Activated CD4-positive, alpha-beta memory T cell treated with anti-CD3 and anti-CD28 coated beads for 36 hours (primary cell): ENCODE data around the gene SULT1E1. TPM values are rescaled to one million over a fixed set of nuclear protein-coding genes. Genes with fewer than 3 reads are reported as not detected.

ENCODE experiments used
- CTCF ChIA-PET: fragments of 350-600 bp; sonication (Branson Sonifier 250); formaldehyde crosslinking; loops from one replicate; lab custom pipeline; 2021; ENCODE audit warnings: antibody characterized with exemption, inconsistent platforms; lab: Charles Lee
- POLR2A ChIA-PET: fragments of 350-600 bp; sonication (Branson Sonifier 250); formaldehyde crosslinking; loops from one replicate; lab custom pipeline; 2021; ENCODE audit warnings: antibody characterized with exemption; lab: Charles Lee
- DNase-seq: peaks from one replicate; pipeline ENCODE4 v3.0.0-alpha.2; 2020
- H3K27ac Mint-ChIP-seq: one replicate; pipeline ENCODE4 v1.8.0; 2021; ENCODE audit warnings: mixed read lengths
- H3K27me3 Mint-ChIP-seq: one replicate; pipeline ENCODE4 v1.8.0; 2021; ENCODE audit warnings: mixed read lengths
- H3K36me3 Mint-ChIP-seq: one replicate; pipeline ENCODE4 v1.8.0; 2021; ENCODE audit warnings: mixed read lengths
- H3K4me1 Mint-ChIP-seq: one replicate; pipeline ENCODE4 v1.8.0; 2021; ENCODE audit warnings: low read depth, mixed read lengths
- H3K4me3 Mint-ChIP-seq: one replicate; pipeline ENCODE4 v1.8.0; 2021; ENCODE audit warnings: mild to moderate bottlenecking, mixed read lengths
- H3K9me3 Mint-ChIP-seq: one replicate; pipeline ENCODE4 v1.8.0; 2021; ENCODE audit warnings: mixed read lengths
- intact Hi-C: fragments of 100-400 bp; cut with micrococcal nuclease; formaldehyde crosslinking; loops from one replicate; pipeline ENCODE4 v1.15.1; 2023
- total RNA-seq, 2 experiments: library from RNA; stranded (reverse); gene quantifications; one replicate each; pipeline ENCODE4 v1.2.3, GENCODE V29; 2021

The SULT1E1 gene, protein sequence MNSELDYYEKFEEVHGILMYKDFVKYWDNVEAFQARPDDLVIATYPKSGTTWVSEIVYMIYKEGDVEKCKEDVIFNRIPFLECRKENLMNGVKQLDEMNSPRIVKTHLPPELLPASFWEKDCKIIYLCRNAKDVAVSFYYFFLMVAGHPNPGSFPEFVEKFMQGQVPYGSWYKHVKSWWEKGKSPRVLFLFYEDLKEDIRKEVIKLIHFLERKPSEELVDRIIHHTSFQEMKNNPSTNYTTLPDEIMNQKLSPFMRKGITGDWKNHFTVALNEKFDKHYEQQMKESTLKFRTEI
- total RNA-seq: not detected

DNA sequence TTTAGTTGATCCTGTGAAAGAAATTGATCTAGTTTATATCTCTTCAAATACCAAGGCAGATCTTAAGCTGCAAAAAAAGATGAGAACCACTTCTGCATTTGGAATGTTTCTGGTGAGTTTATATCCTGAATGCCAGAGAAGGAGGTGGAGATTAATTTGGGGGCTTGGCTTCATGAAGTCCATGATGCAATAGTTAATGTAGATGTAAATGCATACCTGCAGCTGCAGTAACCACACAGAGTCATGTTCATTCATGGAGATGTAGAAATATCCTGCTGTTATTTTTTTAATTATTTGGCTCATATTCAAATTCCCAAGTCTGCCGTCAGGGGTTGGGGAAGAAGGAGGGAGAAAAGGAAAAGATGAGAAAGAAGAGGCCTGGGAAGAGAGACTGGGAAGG lies at the start of gene SULT1E1:
Gene SULT1E1, minus strand, starts transcription at position 94 of the 400 bp plus-strand sequence. CDS start 2,501 bp downstream, outside the sequence.
- intact Hi-C loops: no loop called here
- Mint-ChIP-seq H3K4me1 (no peaks in the 10 kb centered on the region), H3K4me3 (no peak within 1 kb of the TSS), H3K9me3 (no peaks in the 10 kb centered on the region), H3K27ac (no peak within 1 kb of the TSS), H3K27me3 (no peaks in the 10 kb centered on the region), H3K36me3 (no peaks in the 10 kb centered on the region)
- ChIA-PET POLR2A (no interaction called here), CTCF (no interaction called here)
- no peak for DNase-seq

DNA sequence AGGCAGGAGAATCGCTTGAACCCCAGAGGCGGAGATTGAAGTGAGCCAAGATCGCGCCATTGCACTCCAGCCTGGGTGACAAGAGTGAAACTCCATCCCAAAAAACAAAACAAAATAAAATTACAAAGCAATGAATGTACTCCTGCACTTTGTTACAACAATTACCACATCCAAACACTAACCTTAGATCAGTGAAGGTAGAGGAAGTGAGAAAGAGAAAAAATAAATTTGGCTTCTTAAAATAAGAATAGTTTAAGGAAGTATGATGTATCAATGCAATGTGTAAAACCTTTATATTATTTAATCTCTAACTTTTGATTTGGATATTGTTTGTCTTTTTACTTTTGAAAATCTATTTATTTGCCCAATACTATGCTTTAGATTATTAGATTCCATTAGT lies 49.2 kb upstream of the SULT1E1 start:
- no peak overlapping the region for H3K27ac Mint-ChIP-seq
- intact Hi-C loops: no loop called here
- no peaks in the 10 kb centered on the region for H3K27me3 Mint-ChIP-seq
- DNase-seq: no peak
- CTCF ChIA-PET: no interaction called here
- H3K4me1 Mint-ChIP-seq: no peaks in the 10 kb centered on the region
- H3K4me3 Mint-ChIP-seq: no peak overlapping the region
- no peaks in the 10 kb centered on the region for H3K9me3 Mint-ChIP-seq
- no peaks in the 10 kb centered on the region for H3K36me3 Mint-ChIP-seq
- POLR2A ChIA-PET: no interaction called here

DNA sequence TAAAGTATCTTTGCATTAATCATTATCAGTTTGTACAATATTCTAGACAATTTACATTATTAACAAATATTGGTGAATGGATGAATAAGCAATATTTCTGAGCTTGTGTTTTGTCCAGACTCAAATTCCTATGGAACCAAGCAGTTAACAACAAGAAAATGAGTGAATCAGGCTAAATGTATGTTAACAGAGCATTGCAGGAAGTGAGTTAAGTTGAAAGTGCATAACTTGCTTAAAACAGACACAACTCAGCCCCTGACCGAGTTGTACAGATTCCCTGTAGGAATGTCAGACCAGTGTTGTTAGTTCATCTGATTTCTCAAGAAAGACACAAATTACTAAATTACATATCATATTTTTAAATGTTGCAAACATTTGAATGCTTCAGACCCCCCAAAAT lies 47.2 kb upstream of the SULT1E1 start:
- no peak overlapping the region for H3K27ac Mint-ChIP-seq
- ChIA-PET POLR2A (no interaction called here), CTCF (no interaction called here)
- no peaks in the 10 kb centered on the region for H3K9me3 Mint-ChIP-seq
- intact Hi-C loops: no loop called here
- no peak overlapping the region for H3K4me3 Mint-ChIP-seq
- H3K4me1 Mint-ChIP-seq: no peaks in the 10 kb centered on the region
- DNase-seq: no peak
- no peaks in the 10 kb centered on the region for H3K36me3 Mint-ChIP-seq
- H3K27me3 Mint-ChIP-seq: no peaks in the 10 kb centered on the region

DNA sequence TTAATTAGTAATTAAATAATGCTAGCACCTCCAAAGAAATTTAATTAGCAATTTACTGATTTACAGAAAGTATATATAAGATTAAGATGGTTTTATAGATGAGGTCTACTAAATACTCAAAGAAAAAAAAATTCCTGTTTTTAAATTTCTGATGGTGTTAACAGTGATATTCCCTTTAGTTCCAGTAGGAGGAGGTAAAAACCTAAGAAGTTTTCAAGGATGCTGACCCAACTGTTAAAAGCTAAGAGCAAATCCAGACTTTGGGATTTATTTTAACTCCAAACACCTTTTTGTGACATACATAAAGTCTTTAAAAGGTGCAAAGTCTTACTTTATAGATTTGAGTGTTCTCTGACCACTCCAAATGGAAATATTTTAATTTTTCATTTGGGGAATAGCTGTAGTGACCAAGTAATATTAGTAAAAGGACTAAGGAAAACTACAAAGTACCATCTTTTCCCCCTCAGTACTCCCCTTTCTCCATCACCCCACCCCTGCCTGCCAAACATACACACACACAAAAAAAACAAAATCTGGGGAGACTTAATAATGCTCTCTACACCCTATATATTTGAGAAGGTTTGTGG lies 36.7 kb upstream of the SULT1E1 start:
- intact Hi-C loops: loop anchor here (5.0 kb wide), 1 partner anchor 286 kb away; no protein-coding TSS in a partner anchor
- ChIA-PET POLR2A (no interaction called here), CTCF (no interaction called here)
- no peak overlapping the region for H3K27ac Mint-ChIP-seq
- H3K4me3 Mint-ChIP-seq: no peak overlapping the region
- H3K27me3 Mint-ChIP-seq: peaks cover 5% of the 10 kb centered on the region
- H3K9me3 Mint-ChIP-seq: no peaks in the 10 kb centered on the region
- H3K36me3 Mint-ChIP-seq: no peaks in the 10 kb centered on the region
- no peak for DNase-seq
- H3K4me1 Mint-ChIP-seq: no peaks in the 10 kb centered on the region

DNA sequence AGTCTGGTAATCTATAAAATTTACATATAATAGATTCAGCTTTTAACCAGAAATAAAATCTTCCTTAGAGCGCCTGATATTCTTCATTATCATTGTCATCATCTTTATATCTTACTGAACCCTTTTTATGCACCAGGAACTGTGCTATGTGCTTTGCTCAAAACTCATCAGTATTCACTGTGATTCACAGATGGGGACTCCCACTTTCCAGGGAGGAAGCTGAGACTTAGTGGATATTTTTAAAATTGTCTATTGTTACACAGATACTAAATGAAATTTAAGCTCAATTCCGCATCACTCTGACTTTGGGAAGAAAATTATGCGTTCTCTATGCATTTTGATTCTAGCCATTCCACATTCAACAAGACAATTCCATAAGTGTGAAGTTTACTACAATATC lies 34.8 kb upstream of the SULT1E1 start:
- no peak overlapping the region for H3K4me3 Mint-ChIP-seq
- CTCF ChIA-PET: no interaction called here
- intact Hi-C loops: loop anchor here (5.0 kb wide), 1 partner anchor 288 kb away; no protein-coding TSS in a partner anchor
- H3K27me3 Mint-ChIP-seq: peaks cover 5% of the 10 kb centered on the region
- no peaks in the 10 kb centered on the region for H3K4me1 Mint-ChIP-seq
- no peak overlapping the region for H3K27ac Mint-ChIP-seq
- POLR2A ChIA-PET: no interaction called here
- H3K9me3 Mint-ChIP-seq: no peaks in the 10 kb centered on the region
- no peak for DNase-seq
- H3K36me3 Mint-ChIP-seq: no peaks in the 10 kb centered on the region

DNA sequence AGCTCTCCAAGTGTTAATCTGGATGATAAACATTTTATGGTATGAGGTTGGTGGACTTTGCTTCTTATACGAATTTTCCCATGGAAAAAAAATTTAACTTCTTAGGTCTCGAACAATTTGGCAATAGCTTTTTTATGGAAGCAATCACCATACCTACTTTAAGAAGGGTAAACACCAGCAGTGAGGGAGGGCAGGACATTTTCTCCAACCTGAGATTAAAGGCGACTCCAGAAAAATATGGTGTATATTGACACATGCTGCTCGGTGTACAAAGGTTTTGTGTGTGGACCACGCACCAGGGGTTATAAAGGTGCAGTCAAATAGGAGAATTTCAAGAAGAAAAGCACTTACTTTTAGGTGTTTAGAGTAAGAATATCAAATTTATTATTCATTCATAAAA lies 34.2 kb upstream of the SULT1E1 start:
- no peak for DNase-seq
- Mint-ChIP-seq H3K36me3 (no peaks in the 10 kb centered on the region), H3K27me3 (peaks cover 5% of the 10 kb centered on the region), H3K9me3 (no peaks in the 10 kb centered on the region), H3K4me3 (no peak overlapping the region), H3K4me1 (no peaks in the 10 kb centered on the region), H3K27ac (no peak overlapping the region)
- ChIA-PET POLR2A (no interaction called here), CTCF (no interaction called here)
- intact Hi-C loops: no loop called here

DNA sequence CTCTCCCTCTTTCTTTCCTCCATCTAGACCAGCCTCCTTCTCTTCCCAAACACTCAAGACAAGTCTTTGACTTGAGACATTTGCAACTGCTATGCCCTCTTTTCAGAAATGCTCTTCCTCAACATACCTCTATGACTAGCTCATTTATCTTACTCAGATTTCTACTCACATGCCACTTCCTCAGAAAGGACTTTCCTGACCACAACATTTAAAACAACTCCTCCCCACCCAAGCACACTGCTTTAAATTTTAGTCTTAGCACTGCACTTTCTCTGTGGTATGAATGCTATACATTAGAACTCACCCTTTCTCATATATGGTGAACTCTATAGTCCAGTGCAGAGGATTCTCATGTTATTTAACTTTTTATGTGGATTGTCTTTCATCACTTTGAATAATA lies 28.4 kb upstream of the SULT1E1 start:
- Mint-ChIP-seq H3K36me3 (no peaks in the 10 kb centered on the region), H3K9me3 (peaks cover 6% of the 10 kb centered on the region), H3K27ac (no peak overlapping the region), H3K4me3 (no peak overlapping the region), H3K27me3 (peaks cover 2% of the 10 kb centered on the region), H3K4me1 (no peaks in the 10 kb centered on the region)
- CTCF ChIA-PET: no interaction called here
- intact Hi-C loops: loop anchor here (10.0 kb wide), 1 partner anchor 574 kb away; no protein-coding TSS in a partner anchor
- DNase-seq: no peak
- POLR2A ChIA-PET: no interaction called here

DNA sequence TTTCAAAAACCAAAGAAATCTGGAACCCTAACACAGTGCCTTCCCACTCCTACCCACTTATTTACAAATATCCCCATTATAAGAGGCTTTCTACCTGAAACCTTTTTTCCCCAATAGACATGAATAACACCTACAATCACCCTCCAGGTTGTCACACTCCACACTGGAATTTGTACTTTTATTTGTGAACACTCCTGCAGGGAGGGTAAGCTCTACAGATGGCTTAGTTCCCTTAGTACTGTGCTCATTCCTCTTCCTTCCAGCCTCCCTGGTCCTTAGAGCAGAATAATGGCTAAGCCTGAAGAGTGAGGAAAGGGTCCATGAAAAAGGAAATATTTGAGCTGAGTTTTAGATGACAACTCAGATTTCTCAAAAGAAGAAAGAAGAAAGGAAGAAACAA lies 22.2 kb upstream of the SULT1E1 start:
- H3K4me1 Mint-ChIP-seq: no peaks in the 10 kb centered on the region
- DNase-seq: no peak
- intact Hi-C loops: loop anchor here (5.0 to 10.0 kb wide), 2 partner anchors 567 to 1385 kb away; no protein-coding TSS in a partner anchor
- no peak overlapping the region for H3K4me3 Mint-ChIP-seq
- ChIA-PET POLR2A (no interaction called here), CTCF (interaction anchor here (1.2 to 2.7 kb wide), 2 partner anchors 182 to 192 kb away, joined by 4 to 11 read pairs; no protein-coding TSS in a partner anchor)
- H3K27ac Mint-ChIP-seq: no peak overlapping the region
- H3K27me3 Mint-ChIP-seq: no peaks in the 10 kb centered on the region
- H3K9me3 Mint-ChIP-seq: peaks cover 8% of the 10 kb centered on the region
- H3K36me3 Mint-ChIP-seq: no peaks in the 10 kb centered on the region

DNA sequence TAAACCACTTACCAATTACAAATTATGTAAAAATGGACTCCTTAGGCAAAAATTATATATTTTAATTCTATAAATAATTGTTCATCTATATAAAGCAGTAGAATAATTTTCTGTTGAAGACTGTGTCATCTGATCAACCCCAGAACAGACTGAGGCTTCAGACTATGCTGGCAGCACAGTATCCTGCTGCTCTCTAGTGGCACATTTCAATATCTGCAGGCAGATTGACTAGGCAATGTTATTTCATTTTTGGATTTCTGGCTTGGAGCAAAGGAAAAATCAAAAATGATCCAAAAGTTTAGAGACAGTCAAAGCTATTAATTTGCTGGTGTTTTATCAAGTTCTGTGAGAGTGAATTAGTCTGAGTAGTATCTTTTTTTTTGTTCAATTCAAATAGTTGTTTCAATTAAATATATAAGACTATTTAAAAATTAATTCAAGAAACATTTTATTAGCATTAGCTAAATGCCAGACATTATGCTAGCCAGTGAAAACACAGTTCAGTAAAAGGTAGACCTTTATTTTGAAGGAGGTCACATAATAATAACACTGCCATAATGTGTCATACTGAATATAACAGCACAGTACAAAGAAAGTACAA lies 21.3 kb upstream of the SULT1E1 start:
- H3K4me3 Mint-ChIP-seq: no peak overlapping the region
- no peaks in the 10 kb centered on the region for H3K4me1 Mint-ChIP-seq
- DNase-seq: peak; percentile 18
- H3K9me3 Mint-ChIP-seq: peaks cover 8% of the 10 kb centered on the region
- H3K27ac Mint-ChIP-seq: no peak overlapping the region
- no peaks in the 10 kb centered on the region for H3K36me3 Mint-ChIP-seq
- H3K27me3 Mint-ChIP-seq: no peaks in the 10 kb centered on the region
- CTCF ChIA-PET: interaction anchor here (0.6 to 2.7 kb wide), 9 partner anchors 13 to 206 kb away, joined by 3 to 11 read pairs (median 3); partner anchors contain the start of gene SULT1B1
- intact Hi-C loops: loop anchor here (1.0 to 10.0 kb wide), 4 partner anchors 58 to 1384 kb away; no protein-coding TSS in a partner anchor
- POLR2A ChIA-PET: no interaction called here

DNA sequence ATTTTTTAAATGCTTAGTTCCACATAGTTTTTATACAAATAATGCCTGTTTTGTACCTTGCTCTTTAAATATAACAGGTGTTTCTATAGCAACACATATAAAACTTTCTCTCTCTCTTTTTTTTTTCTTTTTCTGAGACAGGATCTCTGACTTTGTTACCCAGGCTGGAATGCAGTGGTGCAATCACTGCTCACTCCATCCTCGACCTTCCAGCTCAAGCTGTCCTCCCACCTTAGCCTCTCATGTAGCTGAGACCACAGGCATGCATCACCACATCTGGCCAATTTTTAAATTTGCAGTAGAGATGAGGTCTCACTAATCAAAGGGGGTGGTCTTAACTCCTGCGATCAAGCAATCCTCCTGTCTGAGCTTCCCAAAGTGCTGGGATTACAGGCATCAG lies 18.3 kb upstream of the SULT1E1 start:
- Mint-ChIP-seq H3K36me3 (no peaks in the 10 kb centered on the region), H3K27ac (no peak overlapping the region), H3K9me3 (peaks cover under 1% of the 10 kb centered on the region), H3K27me3 (no peaks in the 10 kb centered on the region), H3K4me1 (no peaks in the 10 kb centered on the region), H3K4me3 (no peak overlapping the region)
- DNase-seq: no peak
- ChIA-PET POLR2A (no interaction called here), CTCF (no interaction called here)
- intact Hi-C loops: no loop called here

DNA sequence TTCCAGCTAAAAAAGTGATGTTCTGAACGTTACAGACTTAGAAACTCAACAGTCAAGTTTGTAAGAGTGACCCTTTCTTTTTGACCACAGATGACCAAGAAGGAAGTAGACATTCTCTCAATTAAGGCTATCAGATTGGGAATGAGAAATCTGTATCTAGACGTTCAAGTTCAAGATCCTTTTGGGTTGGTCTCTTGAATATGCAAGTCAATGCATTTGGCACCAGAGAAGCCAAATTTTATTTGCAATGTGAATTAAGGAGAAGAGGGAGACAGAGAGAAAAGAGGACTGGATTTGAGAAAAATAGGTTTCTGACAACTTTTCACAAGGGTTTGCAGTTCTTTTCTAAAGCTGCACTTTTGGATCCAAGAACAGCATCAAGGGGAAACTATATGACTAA lies 17.5 kb upstream of the SULT1E1 start:
- DNase-seq: no peak
- Mint-ChIP-seq H3K27me3 (no peaks in the 10 kb centered on the region), H3K4me3 (no peak overlapping the region), H3K9me3 (no peaks in the 10 kb centered on the region), H3K27ac (no peak overlapping the region), H3K36me3 (no peaks in the 10 kb centered on the region), H3K4me1 (no peaks in the 10 kb centered on the region)
- intact Hi-C loops: no loop called here
- ChIA-PET CTCF (interaction anchor here (1.6 kb wide), 1 partner anchor 628 kb away, joined by 4 read pairs; no protein-coding TSS in a partner anchor), POLR2A (no interaction called here)

DNA sequence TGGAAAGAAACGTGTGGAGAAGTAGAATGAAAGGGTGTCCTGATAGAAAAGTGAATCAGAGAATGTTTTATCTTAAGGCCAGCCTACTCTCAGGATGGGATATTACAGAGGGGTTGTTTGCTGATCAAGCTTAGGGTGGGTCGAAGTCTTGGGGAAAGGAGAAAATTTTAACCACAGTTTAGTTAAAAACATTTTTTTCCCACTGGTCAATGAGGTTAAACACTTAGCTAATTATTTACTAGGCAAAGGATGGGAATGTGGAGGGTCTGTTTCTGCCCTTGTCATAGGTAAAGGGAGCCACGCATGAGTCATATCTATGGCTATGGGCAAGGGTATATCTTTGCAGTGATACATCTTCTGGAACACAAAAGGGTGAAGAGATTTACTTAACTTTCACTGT lies 16.1 kb upstream of the SULT1E1 start:
- H3K27me3 Mint-ChIP-seq: no peaks in the 10 kb centered on the region
- no peaks in the 10 kb centered on the region for H3K4me1 Mint-ChIP-seq
- intact Hi-C loops: no loop called here
- ChIA-PET POLR2A (no interaction called here), CTCF (interaction anchor here (1.6 kb wide), 1 partner anchor 630 kb away, joined by 4 read pairs; no protein-coding TSS in a partner anchor)
- H3K9me3 Mint-ChIP-seq: peaks cover 3% of the 10 kb centered on the region
- no peaks in the 10 kb centered on the region for H3K36me3 Mint-ChIP-seq
- no peak for DNase-seq
- H3K27ac Mint-ChIP-seq: no peak overlapping the region
- H3K4me3 Mint-ChIP-seq: no peak overlapping the region
